Subcutaneous adipose tissue (tissue), 4 donors: Measurements from ENCODE around the gene CPNE8. TPM values are rescaled to one million over a fixed set of nuclear protein-coding genes. Genes with fewer than 3 reads are reported as not detected.

ENCODE experiments used
- CTCF ChIP-seq: fragments of 450-650 bp; IDR thresholded peaks from one replicate; pipeline ENCODE4 v1.5.1; 2016; ENCODE audit warnings: low read depth, mild to moderate bottlenecking, control low read depth, antibody characterized with exemption, moderate library complexity
- total RNA-seq, 4 donors: library from RNA; depleted of rRNA; stranded (reverse); fragments of >200 nt; gene quantifications; one replicate each; pipeline ENCODE4 v1.1.0, GENCODE V29; 2016

CPNE8 gene
- total RNA-seq, 4 donors from 2014 or later = 26.4 to 44.7 (median 37.7) TPM

GRCh38 chr12:38825006-38825405, 80.4 kb downstream of the CPNE8 start:
- TF ChIP-seq CTCF = no peak

- TF ChIP-seq CTCF = no peak
Measured at GRCh38 chr12:38823738-38824137, 81.7 kb downstream of the CPNE8 start.

DNA sequence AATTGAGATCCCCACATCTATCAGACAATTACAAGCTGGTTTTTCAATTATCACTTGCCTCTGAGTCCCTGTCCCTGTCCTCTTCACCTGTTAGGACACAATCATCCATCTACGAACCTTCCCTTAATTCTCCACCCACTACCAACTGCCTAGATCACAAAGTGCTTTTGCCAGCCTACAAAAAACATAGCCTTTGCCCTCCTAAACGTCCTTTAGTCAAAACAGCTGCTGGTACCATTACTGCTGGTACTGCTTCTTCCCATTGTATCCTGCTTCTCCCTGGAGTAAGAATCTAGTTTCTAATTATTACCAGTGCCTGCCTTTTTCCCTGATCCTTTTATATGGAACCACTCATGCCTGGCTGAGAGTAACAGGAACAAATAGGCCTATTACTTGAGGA, 82.1 kb downstream of the CPNE8 start:
- TF ChIP-seq CTCF = no peak

DNA sequence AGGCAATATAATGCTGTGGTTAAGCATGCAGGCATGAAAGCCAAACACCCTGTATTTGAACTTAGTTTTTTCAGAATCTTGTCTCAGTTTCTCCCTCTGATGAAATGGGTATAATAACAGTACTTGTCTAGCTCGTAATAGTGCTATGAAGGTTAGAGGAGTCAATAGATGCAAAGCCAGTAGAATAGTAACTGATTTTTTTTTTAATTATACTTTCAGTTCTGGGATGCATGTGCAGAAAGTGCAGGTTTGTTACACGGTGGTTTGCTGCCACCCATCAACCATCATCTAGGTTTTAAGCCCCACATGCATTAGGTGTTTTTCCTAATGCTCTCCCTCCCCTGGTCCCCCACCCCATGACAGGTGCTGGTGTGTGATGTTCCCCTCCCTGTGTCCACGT, 87.4 kb downstream of the CPNE8 start:
- no peak for TF ChIP-seq CTCF

DNA sequence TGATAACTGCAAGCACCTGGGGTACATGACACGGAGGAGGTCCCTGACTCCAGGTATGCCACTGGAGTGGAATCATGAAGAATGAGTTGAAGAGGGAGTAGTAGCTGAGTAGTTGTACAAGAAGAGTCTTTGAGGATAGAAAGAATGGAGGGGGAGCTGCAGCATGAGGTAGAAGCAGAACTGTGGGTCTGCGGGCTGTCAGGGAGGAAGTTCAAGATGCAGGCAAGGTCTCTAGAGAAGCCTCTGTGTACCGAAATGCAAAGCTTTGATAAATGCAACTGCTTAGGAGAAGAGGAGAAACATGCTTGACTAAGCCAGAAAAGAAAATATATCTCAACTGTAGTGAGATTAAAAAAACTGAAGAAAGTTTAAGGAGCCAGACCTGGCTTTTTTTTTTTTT, 91.5 kb downstream of the CPNE8 start:
- TF ChIP-seq CTCF = no peak

GRCh38 chr12:38811814-38812356, 93.5 kb downstream of the CPNE8 start:
- TF ChIP-seq CTCF = no peak

- no peak for TF ChIP-seq CTCF
Measured at GRCh38 chr12:38809832-38810231, 95.6 kb downstream of the CPNE8 start.
